DOHH2 (cell line): ENCODE data around the gene TAAR2.

Experiments used
- EZH2phosphoT487 ChIP-seq: fragments of 200-600 bp; sonication (generic); IDR thresholded peaks from 2 replicates; pipeline ENCODE4 v1.6.1; 2017; ENCODE audit warnings: borderline replicate concordance, mild to moderate bottlenecking, antibody characterized with exemption, low read length, moderate library complexity, mixed read lengths
- TF ChIP-seq, protein P1 (sequence below): fragments of 200-600 bp; sonication (generic); IDR thresholded peaks from one replicate; pipeline ENCODE4 v1.5.1; 2014; ENCODE audit warnings: antibody characterized with exemption, mild to moderate bottlenecking, low read depth, low read length; ENCODE audit not compliant: poor library complexity, severe bottlenecking

DNA sequence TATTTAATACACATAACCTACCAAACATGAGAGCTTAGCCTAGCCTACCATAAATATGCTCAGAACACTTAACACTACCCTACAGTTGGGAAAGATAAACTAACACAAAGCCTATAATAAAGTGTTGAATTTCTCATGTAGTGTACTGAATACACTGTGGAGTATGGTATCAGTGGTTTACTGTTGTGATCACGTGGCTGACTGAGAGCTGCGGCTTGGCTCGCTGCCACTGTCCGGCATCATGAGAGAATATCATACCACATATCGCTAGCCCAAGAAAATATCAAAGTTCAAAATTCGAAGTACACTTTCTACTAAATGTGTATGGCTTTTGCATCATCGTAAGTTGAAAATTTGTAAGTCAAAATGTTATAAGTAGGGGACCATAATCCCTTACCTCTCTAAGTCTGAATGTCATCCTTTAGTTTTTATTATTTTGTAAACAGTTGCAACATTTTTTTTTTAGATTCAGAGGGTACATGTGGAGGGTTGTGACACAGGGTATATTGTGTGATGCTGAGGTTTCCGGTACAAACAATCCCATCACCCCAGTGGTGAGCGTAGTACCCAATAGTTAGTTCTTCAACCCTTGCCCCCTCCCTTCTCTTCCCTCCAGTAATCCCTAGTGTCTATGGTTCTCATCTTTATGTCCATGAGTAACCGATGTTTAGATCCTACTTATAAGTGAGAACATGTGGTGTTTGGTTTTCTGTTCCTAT lies 49.5 kb upstream of the TAAR2 start:
- TF ChIP-seq, protein P1, sequence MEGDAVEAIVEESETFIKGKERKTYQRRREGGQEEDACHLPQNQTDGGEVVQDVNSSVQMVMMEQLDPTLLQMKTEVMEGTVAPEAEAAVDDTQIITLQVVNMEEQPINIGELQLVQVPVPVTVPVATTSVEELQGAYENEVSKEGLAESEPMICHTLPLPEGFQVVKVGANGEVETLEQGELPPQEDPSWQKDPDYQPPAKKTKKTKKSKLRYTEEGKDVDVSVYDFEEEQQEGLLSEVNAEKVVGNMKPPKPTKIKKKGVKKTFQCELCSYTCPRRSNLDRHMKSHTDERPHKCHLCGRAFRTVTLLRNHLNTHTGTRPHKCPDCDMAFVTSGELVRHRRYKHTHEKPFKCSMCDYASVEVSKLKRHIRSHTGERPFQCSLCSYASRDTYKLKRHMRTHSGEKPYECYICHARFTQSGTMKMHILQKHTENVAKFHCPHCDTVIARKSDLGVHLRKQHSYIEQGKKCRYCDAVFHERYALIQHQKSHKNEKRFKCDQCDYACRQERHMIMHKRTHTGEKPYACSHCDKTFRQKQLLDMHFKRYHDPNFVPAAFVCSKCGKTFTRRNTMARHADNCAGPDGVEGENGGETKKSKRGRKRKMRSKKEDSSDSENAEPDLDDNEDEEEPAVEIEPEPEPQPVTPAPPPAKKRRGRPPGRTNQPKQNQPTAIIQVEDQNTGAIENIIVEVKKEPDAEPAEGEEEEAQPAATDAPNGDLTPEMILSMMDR, result no peak
- TF ChIP-seq EZH2phosphoT487, result no peak
